GOT3 (cell line): ENCODE measurements around the gene TNIK.
A peak's percentile ranks its signal among the peaks of the same experiment; 100 is the strongest.

Experiments used
- DNase-seq: peaks from one replicate; lab custom pipeline; 2025; ENCODE audit warnings: mixed read lengths; lab: John Stamatoyannopoulos, UW

The TNIK gene

DNA sequence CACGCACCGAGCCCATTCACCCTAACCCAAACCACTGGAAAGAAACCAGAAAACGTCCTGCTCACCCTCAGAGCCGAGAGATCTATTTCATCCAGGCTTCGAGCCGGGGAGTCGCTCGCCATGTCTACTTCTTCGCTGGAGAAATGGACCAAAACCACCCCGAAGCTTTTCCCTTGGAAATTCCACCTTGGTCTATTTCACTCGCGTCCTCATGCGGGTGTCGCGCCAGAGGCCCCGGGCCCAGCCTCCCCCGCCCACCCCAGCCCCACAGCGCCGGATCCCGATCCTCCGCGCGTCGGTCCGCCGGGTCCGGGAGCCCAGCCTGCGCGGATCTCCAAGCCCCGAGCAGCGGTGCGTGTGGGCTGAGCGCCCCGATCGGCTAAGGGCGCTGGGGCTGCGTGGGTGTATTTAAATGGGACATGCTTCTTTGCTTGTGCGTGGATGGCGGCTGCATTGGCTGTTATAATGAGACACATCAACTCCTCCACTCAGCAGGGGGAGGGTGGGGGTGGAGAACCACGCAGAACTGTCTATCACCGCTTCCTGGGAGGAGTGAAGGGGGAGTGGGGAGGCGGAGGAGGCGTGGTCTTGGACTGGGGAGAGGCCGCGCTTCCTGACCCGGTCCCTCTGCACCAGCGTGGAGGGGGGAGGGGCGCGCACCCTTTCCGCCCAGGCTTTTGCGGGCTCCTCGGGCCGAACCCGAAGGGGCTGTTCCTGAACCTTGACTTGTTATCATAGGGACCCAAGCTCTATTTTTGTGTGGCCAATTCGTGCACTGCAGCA, at the start of gene TNIK:
TNIK (minus strand) TSS at position 464 of the 783 bp plus-strand sequence; CDS start at position 122, 342 bp downstream.
- DNase-seq: peak; percentile 45

DNA sequence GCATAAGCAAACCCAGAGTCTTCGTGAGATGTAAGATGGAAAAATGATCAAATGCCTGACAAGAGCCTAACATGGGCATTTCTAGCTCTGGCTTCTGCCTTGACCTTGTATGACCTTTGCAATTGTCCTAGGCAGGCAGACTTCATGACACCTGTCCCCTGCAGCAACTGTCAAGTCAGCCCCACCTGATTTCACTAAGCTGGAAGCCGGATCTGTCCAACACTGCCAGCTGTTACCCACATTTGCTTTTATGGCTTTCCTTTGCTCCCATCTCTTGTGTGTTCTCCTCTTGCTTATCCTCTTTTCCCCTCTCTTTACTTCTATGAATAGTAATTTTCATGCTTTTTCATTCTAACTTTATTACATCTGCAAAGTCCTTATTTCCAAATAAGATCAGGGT, 48.5 kb upstream of the TNIK start:
- no peak for DNase-seq

DNA sequence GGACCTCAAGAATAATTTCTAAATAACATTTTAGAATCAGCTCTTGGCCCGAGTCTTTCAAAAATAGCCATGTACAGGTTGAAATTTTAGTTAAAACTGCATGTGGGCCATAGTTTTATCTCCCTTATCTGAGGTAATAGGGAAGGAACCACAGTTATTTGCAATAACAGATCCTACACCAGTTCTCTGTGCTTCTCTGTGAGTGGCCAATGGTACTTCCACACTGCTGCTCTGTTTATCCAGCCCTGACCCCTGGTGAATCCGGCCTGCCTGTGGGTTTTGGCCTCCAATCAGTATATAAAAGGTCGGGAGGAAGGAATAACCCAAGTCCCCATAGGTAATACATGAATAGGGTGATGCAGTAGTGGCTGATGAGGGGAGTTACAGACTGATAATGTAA, 48.0 kb upstream of the TNIK start:
- DNase-seq: no peak

DNA sequence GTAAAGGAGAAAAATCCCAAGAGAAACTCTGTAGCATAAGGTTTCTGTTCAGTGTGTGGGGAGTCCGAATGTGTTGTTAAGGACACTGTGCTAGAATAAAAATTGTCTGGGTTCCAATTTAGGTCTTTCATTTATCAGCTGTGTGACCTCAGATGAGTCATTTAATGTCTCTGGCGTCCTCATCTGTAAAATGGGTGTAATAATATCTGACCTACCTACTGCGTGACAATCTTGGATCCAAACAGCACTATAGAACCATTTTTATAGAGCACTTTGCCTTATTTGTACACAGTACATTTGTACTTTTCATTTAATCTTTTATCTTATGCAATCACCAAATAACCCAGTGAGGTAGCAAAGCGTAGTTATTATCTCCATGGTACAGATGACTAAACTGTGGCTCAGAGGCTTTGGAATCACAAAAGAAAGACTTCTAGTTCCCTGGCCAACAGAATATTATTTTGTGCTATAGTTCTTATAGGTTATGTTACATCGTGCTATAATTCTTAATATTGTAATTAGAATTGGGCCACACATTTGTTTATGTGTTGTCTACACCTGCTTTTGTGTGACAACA, 46.6 kb upstream of the TNIK start:
- DNase-seq: no peak

DNA sequence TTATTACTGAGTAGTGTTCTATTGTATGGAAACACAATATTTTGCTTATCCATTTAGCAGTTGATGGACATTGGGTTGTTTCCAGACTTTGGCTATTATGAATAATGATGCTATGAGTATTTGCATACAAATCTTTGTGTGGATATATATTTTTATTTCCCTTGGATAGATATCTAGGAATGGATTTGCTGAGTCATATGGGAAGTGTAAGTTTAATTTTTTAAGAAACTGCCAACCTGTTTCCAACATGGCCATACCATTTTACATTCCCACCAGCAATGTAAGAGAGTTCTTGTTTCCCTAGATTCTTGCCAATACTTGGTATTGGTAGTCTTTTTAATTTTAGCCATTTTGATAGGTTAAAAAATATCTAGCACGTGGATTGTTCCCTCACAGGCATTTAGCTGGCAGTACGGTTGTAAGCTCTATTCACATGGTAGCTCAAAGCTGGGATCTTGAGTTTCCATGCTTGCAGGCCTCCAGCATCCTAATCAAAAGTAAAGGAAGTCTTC, 45.7 kb upstream of the TNIK start:
- DNase-seq: no peak

DNA sequence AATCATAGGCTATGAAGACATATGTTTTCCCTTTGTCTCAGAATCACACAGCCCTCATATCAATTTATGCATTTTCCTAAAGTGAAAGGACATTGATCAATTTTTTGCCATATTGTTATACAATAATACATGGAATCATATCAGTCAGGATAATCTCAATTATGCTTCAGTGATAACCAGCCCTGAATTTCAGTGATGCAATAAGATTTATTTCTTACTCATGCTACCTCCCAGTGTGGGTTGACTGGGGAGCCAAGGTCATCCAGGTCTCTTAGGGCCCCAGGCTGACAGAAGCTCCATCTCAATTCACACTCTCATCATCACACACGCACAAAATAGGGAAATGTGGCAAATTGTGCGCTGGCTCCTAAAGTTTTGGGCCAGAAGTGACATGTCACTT, 44.2 kb upstream of the TNIK start:
- DNase-seq: no peak

DNA sequence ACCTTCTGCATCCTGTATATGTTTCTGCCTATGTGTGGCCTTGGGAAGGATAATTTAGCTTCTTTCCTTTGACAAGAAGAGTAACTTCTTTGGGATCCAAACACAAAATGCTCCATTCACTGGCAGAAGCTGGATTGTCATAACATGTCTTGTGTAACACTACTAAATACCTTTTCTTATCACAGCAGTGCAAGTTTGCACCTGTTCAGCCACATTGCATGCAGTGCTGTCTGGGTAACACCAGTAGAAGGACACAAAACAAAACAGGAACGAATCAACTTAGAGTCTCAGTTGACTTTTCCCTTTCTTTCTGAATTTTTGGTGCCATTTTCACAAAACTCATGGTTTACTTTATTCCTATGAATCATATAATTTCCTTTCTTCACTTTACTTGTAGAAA, 43.6 kb upstream of the TNIK start:
- DNase-seq: no peak

DNA sequence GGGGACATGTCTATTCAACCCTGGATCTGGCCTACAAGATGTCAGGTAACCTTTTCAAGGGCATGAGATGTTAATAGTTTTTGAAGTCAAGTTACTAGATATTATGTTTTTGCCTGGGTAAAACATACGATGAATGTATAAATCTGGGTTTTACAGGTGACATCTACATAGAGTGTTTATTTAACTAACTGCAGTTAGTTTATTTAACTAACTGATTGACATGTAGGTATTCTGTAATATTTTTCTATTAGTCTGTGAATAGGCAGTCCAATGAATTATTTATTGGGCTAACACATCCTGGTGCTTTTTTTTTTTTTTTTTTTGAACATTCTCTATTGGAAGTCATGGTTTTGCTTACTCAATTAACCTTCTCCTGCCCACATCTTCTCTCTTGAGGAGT, 38.7 kb upstream of the TNIK start:
- DNase-seq: no peak

DNA sequence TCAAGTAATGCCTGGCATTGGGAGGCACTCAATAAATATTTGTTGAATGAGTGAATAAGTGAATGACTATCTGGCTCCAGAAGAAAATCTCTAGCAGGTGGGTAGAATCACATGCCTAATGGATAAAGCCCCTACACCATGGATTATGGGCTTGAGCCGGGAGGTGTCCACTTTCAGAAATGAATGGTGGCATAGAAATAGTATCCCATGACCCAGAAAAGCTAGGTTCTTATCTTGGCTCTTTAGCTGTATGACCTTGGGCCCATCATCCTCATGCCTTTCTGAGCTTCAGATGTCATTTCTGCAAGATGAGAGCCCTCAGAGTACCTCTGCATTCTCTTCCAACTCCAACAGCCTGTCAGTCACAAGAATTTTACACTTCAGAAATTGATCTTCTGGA, 37.3 kb upstream of the TNIK start:
- no peak for DNase-seq

DNA sequence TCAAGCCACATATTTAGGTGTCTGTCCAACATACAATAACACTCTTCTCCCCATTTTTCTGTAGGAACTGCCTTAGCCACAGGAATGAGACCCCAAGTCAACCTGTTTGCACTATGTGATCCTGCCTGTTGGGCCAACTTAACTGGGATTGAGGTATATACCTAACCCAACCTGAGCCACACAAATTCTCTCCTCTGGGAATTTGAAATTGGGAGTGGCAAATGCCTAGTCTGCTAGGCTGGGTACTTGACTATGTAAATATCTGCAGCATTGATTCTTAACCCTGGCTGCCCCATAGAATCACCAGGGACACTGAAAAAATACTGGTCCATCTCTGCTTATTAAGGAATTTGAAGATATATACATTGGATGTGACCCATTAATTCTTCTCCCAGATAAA, 35.2 kb upstream of the TNIK start:
- DNase-seq: no peak

DNA sequence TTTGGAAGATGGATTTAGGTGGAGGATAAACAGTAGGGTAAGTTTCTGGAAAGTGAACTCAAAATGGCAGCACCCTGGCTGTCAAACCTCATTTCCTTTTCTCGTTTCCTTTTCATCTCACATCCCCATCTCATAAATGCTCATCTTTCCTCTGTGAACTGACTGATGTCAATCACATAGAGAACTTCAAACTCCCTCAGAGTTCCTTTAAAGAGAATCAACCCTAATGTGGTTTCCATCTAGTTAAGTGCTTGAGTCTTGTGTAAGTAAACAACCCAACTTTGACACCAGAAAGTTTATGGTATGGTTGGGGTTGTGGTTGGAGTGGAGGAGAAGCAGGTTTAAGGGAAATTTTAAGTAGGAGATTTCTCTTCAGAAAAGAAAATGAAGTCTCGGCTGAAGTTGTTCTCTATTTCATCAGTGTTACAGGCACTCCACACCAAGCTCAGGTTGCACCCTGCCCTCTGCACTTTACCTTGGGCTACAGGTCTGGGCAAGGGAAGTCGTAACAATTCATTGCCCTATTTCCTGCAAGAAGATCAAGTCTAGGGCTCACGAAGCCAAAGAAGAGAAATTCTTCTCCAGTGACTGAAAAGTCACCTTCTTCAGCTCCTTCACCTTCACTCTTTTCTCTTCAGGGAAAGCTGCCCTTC, 34.4 kb upstream of the TNIK start:
- no peak for DNase-seq

DNA sequence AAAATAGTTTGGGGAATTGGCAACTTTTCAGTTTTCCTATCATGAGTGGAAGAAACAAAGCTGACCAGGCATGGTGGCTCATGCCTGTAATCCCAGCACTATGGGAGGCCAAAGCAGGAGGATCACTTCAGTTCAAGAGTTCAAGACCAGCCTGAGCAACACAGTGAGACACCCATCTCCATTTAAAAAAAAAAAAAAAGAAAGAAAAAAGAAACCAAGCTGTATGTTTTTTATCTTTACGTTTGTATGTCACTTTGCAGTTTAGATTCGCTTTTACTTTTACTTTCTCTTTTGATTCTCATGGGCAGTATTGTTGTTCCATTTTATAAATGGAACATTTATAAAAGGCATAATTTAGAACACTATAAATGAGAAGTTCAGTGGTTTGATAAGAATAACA, 31.2 kb upstream of the TNIK start:
- no peak for DNase-seq

DNA sequence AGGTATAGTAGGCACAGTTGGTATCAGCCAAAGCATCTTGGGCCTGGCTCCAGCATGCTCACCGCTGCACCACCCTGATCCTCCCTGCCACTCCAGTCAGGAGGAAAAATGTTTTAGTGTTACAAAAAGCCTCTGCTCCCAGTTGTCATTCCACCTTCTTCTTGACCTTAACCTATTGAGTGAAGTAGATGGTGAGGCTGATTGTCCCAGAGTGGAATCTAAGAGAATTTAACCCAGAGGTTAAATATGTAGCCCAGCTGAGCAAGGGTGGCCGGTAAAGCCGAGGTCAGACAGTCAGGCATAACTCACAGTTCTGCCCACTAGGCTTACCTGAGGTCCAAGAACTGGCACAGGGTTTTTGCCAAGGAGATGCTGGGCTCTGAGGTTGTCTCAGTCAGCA, 30.7 kb upstream of the TNIK start:
- no peak for DNase-seq

DNA sequence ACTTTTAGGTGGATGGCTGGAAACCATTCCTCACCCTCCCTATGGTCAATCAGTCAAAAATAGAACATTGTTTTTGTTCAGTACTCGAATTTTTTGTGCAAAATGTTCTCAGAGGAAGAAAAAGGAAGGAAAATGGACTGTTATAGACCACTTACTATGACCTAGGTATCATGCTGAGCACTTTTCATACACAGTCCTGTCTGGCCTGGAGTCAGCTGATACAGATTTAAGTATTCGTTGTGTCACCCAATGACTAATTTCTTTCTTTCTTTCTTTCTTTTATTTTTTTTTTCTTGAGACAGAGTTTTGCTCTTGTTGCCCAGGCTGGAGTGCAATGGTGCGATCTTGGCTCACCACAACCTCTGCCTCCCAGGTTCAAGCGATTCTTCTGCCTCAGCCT, 29.1 kb upstream of the TNIK start:
- DNase-seq: no peak

DNA sequence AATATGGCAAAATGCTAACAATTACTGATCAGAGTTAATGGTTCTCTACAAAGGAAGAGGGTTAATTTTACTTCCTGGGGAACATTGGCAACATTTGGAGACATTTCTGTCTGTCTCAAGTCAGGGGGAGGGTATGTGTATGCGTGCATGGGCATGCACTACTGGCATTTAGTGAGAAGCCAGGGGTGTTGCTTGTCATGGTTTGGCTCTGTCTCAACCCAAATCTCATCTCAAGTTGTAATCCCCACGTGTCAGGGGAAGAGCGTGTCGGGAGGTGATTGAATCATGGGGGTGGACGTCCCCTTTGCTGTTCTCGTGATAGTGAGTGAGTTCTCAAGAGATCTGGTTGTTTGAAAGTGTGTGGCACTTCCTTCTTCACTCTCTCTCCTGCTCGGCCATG, 28.3 kb upstream of the TNIK start:
- DNase-seq: no peak

DNA sequence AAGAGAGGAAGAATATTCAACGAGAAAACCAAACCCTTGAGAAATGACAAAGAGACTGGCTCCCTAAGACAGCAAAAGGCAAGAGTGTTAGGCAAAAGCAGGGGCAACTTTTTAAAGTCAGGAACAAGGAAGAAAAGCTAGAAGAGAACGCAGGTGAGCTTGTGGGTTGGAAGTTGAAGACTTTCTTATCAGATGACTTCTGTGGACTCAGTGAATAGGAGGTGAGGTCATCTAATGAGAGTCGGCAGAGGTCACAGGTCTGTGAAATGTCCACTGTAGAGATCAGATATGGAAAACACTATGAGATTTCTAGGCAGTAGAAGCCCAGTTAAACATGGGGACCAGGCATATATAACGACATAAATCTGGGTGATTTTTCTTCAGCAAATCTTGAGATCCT, 27.2 kb upstream of the TNIK start:
- no peak for DNase-seq

DNA sequence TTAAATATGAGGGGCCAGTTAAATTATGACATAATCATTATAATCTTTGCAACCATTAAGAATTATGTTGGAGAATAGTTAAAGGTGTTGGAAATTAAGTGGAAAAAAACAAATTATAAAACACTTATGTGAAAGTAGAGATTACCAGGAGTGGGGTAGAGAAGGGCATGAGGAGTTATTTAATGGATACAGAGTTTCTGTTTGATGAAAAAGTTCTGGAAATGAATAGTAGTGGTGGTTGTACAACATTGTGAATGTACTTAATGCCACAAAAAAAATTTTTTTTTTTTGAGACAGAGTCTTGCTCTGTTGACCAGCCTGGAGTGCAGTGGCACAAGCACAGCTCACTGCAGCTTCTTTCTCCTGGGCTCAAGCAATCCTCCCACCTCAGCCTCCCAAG, 25.1 kb upstream of the TNIK start:
- no peak for DNase-seq

DNA sequence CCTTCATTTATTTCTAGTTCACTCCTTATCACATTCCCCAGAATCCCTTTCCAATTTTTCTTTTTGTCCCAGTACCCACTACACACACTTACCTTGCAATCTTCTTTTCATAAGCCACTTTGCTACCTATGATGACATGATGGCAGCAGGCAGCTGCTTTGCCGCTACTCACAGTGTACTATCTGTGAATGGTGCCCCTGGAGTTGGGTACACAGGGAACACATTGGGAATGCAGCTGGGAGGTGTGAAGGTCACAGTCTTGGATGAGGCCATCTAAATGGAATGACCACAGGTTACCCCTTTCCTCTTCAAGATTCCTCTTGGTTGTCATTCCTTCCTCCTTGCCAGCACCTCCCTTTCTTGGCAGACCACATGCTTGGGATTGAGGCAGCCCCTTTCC, 20.8 kb upstream of the TNIK start:
- DNase-seq: no peak

DNA sequence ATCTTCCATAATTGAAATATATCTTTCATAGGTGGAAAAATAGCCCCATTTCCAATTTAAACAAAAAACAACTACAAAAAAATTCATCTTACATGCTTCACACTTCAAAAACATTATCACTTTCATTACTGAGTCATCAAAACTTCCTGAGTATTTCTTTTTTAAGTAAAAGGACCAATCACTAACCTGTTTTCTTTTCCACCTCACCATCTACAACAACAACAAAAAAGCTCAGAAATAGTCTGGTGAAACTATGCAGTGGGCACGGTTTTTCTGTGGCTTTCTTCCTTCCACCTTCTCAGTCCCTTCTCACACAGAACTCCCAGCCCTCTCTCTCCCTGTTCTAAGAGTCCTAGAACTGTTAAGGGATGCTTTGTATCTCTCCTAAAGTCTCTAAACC, 20.3 kb upstream of the TNIK start:
- DNase-seq: no peak

DNA sequence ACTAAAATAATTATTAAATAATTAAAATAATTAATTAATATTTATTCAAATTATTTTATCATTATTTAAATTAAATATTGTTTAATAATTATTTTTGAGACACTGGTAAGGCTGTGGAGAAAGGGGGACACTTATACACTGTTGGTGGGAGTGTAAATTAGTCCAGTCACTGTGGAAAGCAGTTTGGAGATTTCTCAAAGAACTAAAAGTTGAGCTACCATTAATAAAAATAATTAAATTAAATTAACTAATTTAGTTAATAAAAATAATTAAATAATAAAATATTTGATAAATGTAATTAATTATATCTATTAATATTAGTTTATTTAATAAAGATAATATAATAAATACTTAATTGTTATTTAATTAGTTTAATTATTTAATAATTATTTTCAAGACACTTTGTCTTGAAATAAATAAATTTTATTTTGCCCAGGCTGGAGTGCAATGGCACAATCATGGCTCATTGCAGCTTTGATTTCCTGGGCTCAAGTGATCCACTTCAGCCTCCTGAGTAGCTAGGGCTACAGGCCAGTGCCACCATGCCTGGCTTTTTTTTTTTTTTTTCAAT, 16.4 kb upstream of the TNIK start:
- no peak for DNase-seq

DNA sequence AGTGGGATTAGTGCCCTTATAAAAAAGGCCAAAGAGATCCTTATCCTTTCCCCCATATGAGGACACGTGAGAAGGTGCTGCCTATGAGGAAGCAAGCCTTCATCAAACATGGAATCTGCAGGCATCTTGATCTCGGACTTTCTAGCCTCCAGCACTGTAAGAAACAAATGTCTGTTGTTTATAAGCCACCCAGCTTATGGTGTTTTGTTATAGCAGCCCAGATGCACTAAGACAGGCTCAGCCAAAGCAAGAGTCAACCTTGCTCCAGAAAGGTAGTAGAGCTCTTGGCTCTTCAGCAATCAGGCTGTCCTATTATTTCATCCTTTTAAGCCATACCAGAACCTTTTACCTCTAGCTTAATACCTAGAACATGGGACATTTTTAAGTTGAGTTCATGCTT, 12.3 kb upstream of the TNIK start:
- DNase-seq: no peak

DNA sequence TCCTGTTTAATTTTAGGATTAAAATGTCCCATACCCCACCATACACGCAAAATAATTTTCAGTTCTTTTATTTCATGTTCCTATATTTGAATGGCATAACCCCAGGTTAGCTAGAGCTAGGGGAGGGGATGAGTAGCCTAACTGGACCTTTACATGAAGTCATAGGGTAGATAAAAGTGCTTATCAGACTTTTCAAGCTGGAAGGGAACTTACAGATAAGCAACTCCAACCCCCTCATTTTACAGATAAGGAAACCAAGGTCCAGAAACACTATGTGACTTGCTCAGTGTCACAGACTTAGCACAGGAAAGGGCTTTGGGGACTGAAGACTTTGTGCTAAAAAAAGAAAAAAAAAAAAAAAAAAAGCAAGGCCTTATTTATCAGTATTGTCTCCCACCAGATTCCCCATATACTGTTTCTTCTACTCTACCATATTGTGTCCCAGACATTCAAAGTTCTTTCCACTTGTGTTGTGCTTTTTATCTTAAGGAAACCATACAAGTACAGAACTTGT, 10.6 kb upstream of the TNIK start:
- DNase-seq: no peak

DNA sequence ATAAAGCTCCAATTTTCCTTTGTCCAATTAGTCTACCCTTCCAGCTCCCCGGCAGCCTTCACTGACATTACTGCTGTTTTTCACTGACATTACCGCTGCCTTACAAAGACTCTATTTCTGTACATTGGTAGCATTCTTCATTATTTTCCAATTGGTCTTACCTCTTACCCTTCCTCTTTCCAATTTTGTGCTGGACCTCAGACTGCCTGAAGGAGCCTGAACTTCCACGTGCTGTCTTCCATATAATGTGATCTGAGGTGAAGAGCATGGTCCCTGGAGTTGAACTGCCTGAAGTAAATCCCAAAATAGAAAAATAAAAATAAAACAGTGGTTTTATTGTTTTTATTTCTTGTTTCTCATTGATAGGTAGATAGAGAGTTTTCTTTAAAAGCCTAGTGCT, 9.2 kb upstream of the TNIK start:
- DNase-seq: no peak
